Measurements from ENCODE around the gene SORCS1. TPM values are rescaled to one million over a fixed set of nuclear protein-coding genes. Genes with fewer than 3 reads are reported as not detected.

The SORCS1 gene
- total RNA-seq, 4 donors from 2014 or later, result 0.40 to 5.1 (median 2.5) TPM

- in situ Hi-C loops (cut with MboI; ENCODE audit: low pct_ligation_motif_present in 1 of 4, low pct_unique_long_range_greater_than_20kb in 1 of 4, low sequenced_read_pairs in 3 of 4), result no loop called here
- H3K36me3 ChIP-seq, result no peaks in the 10 kb centered on the region
- TF ChIP-seq CTCF (IDR thresholded peaks at IDR 0.05) (no peak), POLR2A (IDR thresholded peaks at IDR 0.05) (no peak), POLR2AphosphoS5 (IDR thresholded peaks at IDR 0.05) (no peak)
- DNase-seq, result no peak
- WGBS, 2 donors (ENCODE audit: low coverage in 1 of 2), result 82 to 83% methylated on average over 5 of the region's 5 CpGs
- H3K27ac ChIP-seq, result no peak overlapping the region
- H3K9me3 ChIP-seq, result no peaks in the 10 kb centered on the region
- intact Hi-C loops (cut with DNase I; ENCODE audit: low total_unique reads), result no loop called here
- H3K4me3 ChIP-seq, result no peak overlapping the region
- H3K4me1 ChIP-seq, result no peaks in the 10 kb centered on the region
- H3K27me3 ChIP-seq, result no peaks in the 10 kb centered on the region
Observed at GRCh38 chr10:106537866-106538265, 626.6 kb downstream of the SORCS1 start.

GRCh38 chr10:106535304-106535953, 629.1 kb downstream of the SORCS1 start:
- 56 to 61% methylated on average over 4 to 5 of the region's 5 CpGs for WGBS, 2 donors (ENCODE audit: low coverage in 1 of 2)
- TF ChIP-seq EP300 (IDR thresholded peaks at IDR 0.05; ENCODE audit: low read depth), result no peak
- no peak for TF ChIP-seq CTCF (IDR thresholded peaks at IDR 0.05)
- no peak for TF ChIP-seq POLR2A (IDR thresholded peaks at IDR 0.05)
- TF ChIP-seq POLR2AphosphoS5 (IDR thresholded peaks at IDR 0.05), result no peak
- in situ Hi-C loops (cut with MboI; ENCODE audit: low pct_ligation_motif_present in 1 of 4, low pct_unique_long_range_greater_than_20kb in 1 of 4, low sequenced_read_pairs in 3 of 4), result no loop called here
- intact Hi-C loops (cut with DNase I; ENCODE audit: low total_unique reads), result no loop called here
- Histone ChIP-seq H3K27ac (no peak overlapping the region), H3K36me3 (no peaks in the 10 kb centered on the region), H3K4me1 (no peaks in the 10 kb centered on the region), H3K4me3 (no peak overlapping the region), H3K9me3 (no peaks in the 10 kb centered on the region), H3K27me3 (no peaks in the 10 kb centered on the region)
- no peak for DNase-seq

- no peaks in the 10 kb centered on the region for H3K4me1 ChIP-seq
- in situ Hi-C loops (cut with MboI; ENCODE audit: low pct_ligation_motif_present in 1 of 4, low pct_unique_long_range_greater_than_20kb in 1 of 4, low sequenced_read_pairs in 3 of 4), result no loop called here
Observed at GRCh38 chr10:106534441-106534840, 630.1 kb downstream of the SORCS1 start.

GRCh38 chr10:106528702-106529101, 635.8 kb downstream of the SORCS1 start:
- TF ChIP-seq POLR2A (IDR thresholded peaks at IDR 0.05) (no peak), POLR2AphosphoS5 (IDR thresholded peaks at IDR 0.05) (no peak), CTCF (IDR thresholded peaks at IDR 0.05) (no peak), EP300 (IDR thresholded peaks at IDR 0.05; ENCODE audit: low read depth) (no peak)
- no peaks in the 10 kb centered on the region for H3K4me1 ChIP-seq
- WGBS, 2 donors (ENCODE audit: low coverage in 1 of 2), result 67 to 80% methylated on average over 2 of the region's 2 CpGs
- H3K27ac ChIP-seq, result no peak overlapping the region
- no peak overlapping the region for H3K4me3 ChIP-seq
- H3K9me3 ChIP-seq, result no peaks in the 10 kb centered on the region
- no peaks in the 10 kb centered on the region for H3K27me3 ChIP-seq
- in situ Hi-C loops (cut with MboI; ENCODE audit: low pct_ligation_motif_present in 1 of 4, low pct_unique_long_range_greater_than_20kb in 1 of 4, low sequenced_read_pairs in 3 of 4) (no loop called here), intact Hi-C loops (cut with DNase I; ENCODE audit: low total_unique reads) (no loop called here)
- H3K36me3 ChIP-seq, result no peaks in the 10 kb centered on the region
- DNase-seq, result no peak

More at GRCh38 chr10:106534441-106534840, 630.1 kb downstream of the SORCS1 start:
- intact Hi-C loops (cut with DNase I; ENCODE audit: low total_unique reads), result no loop called here
- Histone ChIP-seq H3K36me3 (no peaks in the 10 kb centered on the region), H3K9me3 (no peaks in the 10 kb centered on the region), H3K27me3 (no peaks in the 10 kb centered on the region), H3K27ac (no peak overlapping the region), H3K4me3 (no peak overlapping the region)
- 76 to 100% methylated on average over 1 to 2 of the region's 2 CpGs for WGBS, 2 donors (ENCODE audit: low coverage in 1 of 2)
- no peak for DNase-seq
- TF ChIP-seq CTCF (IDR thresholded peaks at IDR 0.05) (no peak), EP300 (IDR thresholded peaks at IDR 0.05; ENCODE audit: low read depth) (no peak), POLR2AphosphoS5 (IDR thresholded peaks at IDR 0.05) (no peak), POLR2A (IDR thresholded peaks at IDR 0.05) (no peak)
